Activated CD4-positive, alpha-beta T cell treated with anti-CD3 and anti-CD28 coated beads, Interleukin-2, amount 50 U/mL, for 1 hour (primary cell): ENCODE data around the gene SLC44A1.

Experiments
- DNase-seq: peaks from one replicate; pipeline ENCODE4 v3.0.0-alpha.2; 2020

The SLC44A1 gene

DNA sequence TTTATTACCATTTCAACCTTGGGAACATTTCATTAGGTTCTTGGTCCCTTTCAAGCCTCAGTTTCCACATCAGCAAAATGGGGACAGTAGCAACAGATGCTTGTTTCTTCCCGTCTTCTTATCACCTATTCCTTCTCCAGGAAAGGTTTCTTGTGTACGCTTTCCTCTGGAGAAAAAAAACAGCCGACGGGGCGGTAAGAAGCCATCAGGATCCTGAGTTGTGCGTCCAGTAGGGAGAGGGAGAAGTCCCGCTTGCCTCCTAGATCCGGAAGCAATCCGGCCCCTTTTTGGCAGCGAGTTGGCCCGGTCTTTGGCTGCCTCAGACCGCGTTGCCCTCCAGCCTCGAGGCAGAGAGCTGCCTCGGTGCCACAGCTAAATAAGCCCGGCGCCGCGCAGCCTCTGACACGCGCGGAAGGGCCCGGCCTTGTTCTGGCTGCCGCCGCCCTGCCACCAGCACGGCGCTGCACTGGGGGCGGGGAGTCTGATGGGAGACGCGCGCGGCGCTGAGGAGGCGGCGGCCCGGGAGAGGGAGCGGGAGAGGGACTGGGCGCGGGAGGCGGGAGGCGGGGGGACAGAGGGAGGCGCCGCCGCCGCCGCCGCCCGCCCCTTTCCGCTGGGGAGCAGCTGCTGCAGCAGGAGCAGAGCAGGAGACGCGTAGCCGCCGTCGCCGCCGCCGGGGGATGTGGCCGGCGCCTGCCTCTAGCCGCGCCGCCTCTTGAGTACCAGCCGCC lies at the start of gene SLC44A1:
Gene SLC44A1 (plus strand): TSS at position 649 of the 731 bp plus-strand sequence. CDS start 218 bp downstream, outside the sequence.
- DNase-seq = peak; percentile 90

DNA sequence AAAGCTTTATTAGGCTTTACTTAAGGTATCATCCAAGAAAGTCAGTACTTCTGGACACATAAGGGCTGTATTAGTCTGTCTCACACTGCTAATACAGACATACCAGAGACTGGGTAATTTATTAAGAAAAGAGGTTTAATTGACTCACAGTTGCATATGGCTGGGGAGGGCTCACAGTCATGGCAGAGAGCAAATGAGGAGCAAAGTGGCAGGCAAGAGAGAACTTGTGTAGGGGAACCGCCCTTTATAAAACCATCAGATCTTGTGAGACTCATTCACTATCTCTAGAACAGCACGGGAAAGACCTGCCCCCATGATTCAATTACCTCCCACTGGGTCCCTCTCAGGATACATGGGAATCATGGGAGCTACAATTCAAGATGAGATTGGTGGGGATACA lies 49.2 kb upstream of the SLC44A1 start:
- DNase-seq = no peak

DNA sequence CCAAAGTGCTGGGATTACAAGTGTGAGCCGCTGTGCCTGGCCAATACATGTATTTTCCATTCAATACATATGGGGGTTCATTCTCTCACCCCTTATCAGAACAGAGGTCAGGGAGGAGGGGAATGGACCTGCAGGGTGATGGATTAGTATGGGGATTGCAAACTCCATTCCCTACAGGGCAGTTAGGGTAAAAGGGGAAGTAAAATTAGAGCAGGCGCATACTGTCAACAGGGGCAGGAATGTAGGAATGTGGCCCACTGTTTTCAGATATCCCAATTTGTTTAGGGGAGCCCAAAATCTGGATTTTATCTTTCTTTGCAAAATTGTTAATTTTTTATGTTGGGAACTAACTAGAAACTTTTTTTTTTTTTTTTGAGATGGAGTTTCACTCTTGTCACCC lies 46.4 kb upstream of the SLC44A1 start:
- no peak for DNase-seq

DNA sequence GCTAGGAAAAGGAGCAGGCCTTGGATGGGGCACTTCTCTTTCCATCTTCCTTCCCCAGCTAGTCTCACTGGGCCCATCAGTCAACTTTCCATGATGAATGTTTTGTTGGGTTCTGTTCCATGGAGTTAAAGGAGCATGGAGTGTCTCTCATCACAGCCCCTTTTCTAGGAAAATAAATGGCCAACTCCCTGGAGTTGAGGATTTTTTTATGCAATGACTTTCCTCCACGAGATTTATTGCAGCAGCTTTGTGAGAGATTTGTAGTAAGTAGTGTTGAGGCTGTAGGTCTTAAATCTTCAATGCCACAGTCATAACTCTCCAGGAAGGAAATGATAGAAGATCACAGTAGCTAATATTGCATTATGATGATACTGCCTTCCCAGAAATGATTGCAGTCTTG lies 45.6 kb upstream of the SLC44A1 start:
- no peak for DNase-seq

DNA sequence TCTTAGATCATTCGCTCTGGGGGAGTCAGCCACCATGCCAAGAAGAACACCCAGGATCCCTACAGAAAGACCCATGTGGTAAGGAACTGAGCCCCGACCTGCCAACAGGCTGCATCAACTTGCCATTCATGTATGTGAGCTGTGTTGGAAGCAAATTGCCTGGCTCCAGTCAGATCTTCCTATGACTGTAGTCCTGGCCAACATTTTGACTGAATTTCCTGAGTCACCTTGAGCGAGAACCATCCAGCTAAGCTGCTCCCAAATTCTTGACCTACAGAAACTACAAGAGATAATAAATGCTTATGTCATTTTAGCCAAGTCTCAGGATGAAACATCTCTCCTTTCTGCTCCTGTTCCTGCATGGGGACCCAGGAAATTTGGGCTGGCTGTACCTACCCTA lies 40.0 kb upstream of the SLC44A1 start:
- no peak for DNase-seq

DNA sequence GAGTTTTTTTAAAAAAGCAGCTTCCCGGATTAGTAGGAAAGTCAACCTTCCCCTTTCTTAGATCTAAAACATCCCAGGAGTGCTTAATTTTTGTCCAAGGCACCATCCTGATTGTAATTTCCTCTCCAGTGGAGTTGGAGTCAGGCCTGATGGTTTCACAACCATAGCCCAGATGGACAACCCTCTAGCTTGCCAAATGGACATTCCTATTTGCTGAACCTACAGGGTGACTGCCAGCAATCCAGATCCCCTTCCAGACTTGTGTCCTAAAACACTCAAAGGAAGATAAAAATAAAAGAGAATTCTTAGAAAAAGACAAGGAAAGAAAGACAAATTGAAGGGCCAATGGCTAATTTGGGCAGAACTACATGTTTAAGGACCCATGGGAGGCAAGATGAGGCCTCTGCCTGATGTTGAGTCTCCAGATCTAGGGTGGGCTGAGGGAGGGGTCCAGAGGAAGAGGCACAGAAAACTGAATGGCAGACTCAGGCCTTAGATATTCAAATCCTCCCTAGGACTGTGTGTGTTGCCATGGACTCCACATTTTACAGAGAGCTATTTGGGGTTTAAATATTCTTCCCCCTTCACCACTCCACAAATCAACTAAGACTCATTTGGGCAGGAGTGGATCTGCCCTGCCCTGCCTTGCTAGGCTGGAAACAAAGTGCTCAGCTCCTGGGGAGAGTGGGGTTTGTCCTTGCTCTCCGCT lies 38.5 kb upstream of the SLC44A1 start:
- DNase-seq = no peak

DNA sequence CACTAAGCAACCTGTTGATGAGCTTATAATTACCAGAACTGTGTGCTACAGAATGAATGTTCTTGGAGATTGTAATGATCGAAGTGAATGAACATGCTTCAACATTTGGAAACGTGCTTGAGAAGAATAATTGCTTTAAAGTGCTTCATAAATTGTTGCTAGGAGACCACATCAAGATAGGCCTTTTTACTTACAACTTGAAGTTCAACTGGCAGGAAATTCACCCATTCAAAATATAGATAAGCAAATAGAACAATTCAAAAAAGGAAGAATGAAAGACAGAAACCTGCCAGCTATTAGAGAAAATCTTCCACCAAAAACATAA lies 38.0 kb upstream of the SLC44A1 start:
- no peak for DNase-seq

DNA sequence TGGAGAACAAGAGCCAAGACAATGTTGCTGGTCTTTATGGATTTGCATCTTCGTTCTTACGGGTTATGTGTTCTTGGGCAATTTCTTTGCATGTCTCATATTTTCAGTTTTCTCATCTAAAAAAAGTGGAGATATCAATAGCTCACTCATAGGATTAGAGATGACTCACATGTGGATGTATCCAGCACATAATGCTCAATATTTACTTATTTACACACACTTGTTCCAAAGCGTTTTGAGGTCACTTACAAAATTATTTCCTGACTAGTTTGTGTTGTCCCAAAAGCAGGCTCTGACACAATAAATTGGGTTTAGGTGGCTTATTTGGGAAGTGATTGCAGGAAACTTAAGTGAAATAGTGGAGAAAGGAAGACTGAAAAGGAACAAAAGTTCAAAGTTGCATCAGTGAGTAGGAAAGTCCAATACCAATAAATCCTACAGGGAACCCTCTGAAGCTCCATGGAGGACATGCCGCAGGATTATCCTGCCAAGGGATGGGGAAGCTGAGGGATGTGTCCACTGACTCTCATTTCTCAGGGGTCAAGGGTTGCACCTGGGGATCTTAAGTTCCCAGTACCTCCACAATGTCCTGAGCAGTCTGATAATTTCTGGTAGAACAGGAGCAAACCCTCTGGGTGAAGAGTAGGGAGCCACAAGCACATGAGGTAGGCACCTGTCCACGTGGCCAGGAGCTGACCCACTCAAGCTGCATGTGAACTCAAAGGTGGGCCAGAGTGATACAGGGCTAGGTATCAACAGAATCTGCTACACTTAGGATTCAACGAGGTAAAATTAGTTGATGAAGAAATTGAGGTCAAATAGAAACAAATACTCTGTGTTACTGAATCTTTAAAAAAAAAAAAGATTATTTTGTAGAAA lies 37.4 kb upstream of the SLC44A1 start:
- no peak for DNase-seq

DNA sequence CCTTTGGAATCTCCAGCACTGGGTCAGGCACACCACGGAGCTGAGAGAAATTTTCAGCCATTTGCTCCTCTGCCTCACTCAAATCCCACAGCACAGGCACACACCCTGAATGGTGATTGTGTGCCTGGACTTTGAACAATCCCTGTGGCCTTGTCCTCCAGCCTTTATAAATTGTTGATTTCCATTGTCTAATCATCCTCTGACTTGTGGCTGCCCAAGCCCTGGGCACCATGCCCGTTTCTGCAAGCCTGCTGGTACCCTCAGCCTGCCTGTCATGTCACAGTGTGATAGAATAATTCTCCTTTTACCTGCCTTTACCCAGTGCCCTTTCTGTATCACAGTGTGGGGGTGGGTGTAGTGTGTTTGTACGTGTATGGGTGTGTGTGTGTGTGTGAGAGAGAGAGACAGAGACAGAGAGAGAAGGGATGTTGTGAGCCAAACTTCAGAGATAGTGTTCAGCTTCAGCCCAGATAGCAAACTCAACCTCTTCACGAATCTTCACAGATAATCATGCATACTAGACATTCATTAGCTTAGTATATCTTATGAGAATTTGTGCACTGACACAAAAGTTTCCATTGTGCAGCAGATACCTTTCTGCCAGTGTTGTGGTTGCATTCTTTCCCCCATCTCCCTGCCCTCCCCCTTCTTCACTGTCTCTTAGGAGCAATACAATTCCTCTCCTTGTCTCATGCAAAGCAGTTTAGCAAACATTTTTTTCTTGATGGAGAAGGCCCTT lies 27.8 kb upstream of the SLC44A1 start:
- no peak for DNase-seq

DNA sequence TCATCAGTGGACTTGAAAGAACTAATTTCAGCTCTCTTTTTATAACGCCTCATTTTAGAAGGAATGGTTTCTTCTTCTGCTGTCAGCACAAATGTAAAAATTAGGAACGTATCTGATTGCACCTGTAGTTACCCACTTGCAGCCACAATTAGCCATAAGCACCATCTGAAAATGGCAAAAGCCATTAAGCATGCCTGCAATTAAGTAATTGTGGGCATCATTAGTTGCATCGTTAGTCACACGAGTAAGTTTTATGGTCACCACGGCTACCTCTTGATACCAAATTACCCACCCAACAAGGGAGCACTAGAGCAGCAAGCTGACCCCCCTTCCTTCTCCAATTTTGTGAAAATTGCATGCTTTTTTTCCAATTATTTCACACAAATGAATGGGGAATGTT lies 25.8 kb upstream of the SLC44A1 start:
- DNase-seq = no peak

DNA sequence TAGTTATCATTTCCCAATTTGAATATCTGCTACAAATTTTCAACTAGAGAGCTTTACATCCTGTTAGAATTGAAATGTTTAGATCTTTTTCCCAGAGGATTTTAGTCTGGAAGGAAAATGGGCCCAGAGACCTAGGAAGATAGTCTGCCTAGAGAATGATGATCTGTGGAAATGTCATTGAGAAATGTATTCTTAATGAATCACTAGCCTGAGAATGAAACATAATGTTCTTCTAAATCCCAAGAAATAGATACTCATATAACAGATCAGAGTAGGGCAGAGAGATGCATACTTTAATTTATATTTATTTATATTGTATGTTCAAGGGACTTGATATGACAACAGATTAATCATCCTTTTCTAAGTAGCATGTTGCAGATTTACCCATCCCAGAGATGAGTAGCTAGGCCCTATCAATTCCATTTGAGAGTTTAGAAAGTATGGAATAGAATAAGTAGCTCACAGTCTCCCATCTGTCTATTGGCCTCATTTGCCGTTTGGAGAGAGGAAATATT lies 25.1 kb upstream of the SLC44A1 start:
- no peak for DNase-seq

DNA sequence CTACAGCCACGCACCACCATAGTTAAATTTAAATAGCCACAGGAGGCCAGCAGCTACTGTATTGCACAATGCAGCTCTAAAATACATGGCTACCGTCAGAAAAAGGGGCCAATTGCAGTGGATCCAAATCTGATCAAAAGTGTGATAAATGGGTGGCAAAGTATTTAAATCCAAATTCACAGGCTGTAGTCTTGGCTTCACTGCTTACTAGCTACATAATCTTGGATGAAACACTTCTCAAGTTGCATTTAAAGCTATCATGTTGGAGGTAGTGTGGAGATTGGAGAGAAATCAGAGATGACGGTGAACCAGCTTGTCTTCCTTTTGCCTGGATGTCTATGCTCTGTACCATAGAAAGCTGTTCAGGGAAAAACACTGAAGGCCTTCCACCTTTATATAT lies 24.0 kb upstream of the SLC44A1 start:
- no peak for DNase-seq

DNA sequence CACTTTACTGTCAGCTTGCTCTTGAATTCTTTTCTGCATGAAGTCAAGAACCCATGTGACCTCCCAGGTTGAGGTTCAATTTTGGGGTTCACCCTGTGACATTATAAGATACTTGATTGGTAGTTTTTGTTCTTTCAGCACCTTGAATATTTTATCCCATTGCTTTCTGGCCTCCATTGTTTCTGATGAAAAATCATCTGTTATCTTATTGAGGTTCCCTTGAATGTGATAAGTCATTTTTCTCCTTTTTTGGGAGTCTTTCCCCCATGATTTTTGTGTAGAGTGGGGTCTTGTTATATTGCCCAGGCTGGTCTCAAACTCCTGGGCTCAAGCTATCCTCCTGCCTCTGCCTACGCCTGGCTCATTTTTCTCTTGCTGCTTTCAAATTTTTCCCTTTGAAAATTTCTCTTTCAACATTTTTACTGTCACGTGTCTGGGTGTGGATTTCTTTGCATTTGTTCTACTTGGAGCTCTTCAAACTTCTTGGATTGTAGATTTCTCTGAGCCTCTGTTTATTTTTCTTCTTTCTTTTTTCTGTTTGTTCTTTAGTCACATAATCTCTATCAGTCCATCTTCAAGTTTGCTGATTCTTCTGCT lies 20.8 kb upstream of the SLC44A1 start:
- DNase-seq = no peak

DNA sequence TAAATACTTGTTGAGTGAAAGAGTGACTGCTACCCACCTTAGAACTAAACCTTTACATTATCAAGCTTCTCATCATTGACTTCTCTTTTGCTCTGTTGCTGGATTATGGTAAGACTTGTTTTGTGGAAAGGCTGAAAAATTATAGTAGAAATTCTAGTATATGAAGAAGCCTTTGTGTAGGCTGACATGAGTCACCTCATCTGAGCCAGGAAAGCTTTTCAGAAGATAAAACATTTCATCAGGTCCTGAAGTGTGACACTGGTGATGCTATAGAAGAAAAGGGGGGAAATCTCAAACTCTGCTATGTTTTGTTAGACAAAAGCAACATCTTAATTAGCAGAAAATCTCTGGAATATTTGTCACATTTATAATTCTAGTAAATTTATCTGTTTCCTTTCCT lies 18.4 kb upstream of the SLC44A1 start:
- DNase-seq = no peak

DNA sequence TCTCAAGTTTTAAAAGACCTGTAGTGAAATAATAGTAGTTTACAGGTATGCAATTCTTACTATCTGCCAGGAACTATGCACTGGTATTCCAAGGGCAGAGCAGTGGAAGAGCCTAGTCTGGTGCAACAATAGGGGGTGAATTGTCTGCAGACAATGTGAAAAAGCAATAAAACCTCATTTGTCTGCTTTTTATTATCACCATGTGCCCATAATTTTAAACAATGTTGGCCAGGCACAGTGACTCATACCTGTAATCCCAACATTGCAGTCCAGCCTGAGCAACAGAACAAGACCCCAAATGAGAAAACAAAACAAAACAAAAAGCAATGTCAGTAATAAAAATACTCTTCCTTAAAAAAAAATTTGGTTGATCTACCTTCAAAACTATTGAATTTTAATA lies 12.2 kb upstream of the SLC44A1 start:
- no peak for DNase-seq

DNA sequence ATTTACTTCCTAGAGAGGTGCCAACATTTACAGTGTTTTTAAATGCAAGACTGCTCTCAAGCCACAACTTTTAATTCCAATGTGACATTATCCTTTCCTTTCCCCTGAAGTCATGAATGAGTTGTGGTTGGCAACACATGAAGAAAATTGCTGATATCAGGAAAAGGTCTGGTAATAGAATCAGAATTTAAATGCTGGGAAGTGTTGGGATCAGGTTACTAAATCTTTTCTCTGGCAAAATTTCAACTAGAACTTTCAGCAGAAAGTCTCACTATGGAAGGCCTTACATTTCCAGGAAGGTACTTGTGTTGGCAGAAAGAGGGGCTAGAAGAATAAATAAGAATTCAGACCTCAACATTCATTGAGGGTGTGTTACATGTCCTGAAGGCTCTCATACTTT lies 10.6 kb upstream of the SLC44A1 start:
- DNase-seq = no peak

DNA sequence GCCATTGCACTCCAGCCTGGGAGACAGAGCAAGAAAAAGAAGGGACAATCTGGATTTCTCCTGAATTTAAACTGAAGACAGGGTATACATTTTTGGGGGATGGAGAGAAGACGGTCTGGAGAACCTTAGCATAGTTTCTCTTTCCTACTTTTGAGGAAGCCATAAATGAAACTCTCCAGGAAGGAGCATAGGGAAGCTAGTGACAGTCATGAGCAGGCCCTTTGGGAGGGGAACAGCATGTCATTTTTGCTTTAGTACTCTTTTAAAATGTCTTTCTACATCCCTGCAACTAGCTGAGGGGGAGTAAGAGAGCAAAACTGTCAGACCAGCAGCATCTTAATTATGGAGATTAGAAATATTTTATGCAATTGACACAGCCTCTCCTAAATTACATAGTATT lies 8.2 kb upstream of the SLC44A1 start:
- no peak for DNase-seq

DNA sequence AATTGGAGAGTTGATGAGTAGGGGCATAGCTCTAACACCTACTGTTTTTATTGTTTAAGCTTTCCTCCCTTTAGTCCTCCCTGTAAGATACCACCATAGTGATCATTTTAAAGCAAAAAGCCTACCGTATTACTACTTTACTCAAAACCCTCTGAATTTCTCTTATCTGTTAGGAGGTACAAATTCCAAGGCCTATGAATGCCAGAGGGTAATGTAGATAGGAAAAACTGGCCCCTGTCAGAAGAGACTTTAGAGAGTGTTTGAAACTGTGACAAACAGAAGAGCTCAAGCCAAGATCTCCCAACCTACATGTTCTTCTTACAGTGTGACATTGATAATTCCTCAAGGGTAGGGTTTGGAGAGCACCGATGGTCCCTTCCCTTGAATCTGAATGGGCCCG lies 7.2 kb upstream of the SLC44A1 start:
- no peak for DNase-seq

DNA sequence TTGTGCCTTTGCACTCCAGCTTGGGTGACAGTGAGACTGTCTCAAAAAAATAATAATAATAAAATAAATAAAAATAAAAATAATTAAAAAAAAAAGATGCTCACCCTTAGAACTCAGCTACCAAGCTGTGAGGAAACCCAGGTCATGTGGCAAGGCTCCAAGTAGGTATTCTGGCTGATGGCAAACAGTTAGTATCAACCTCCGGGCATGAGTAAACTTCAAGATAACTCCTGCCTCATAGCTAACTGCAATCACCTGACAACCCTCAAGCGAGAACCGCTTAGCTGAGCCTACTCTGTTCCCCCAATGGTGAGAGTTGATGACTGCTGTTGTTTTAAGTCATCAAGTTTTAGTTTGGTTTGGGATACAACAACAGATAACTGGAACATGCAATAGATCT lies 6.1 kb upstream of the SLC44A1 start:
- DNase-seq = no peak

DNA sequence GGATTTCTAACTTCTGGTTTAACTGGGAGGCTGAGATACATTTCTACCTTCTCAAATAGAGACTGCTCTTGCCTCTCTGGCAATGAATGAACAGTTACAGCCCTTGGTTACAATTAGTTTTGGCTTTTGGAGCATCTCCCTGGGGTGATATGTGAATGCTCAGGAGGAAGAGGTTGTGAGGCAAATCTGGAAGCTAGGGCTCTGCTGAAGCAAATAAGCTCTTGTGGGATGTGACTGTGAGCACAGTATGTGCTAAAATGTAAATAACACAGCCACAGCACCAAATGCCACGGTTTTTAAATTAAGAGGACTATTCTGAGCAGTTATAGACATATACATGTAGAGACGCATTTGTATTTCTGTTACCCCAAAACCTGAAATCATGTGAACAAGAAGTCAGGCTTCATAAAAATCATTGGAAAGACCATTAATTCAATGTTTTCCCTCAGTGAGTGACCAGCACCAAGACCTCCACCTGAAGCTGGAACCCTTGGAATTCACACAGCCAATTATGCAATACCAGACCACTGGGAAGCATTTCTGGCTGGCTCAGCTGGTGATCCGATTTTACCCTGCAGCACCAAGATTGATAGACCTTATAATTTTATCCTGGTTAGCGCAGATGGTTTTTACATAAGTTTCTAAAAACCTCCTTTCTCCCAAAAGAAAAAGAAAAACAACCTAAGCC lies 3.0 kb upstream of the SLC44A1 start:
- DNase-seq = no peak

DNA sequence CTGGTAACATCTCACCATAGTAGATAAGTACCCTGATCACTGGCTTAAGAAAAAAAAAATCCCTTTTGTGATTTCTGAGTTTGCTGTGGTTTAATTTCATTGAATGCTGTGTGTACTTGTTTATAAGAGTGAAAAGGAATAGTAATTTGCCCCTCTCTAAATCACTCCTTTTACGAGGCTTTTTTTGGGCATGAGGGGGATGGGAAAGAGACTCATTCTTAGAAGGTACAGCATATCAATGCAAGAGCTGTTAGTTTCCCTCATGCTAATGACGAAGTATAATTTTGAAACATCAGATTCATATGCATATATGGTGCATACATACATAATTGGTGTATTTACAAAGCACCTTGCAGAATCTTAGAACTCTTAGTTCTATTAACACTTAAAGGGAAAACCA lies 2.4 kb upstream of the SLC44A1 start:
- no peak for DNase-seq

DNA sequence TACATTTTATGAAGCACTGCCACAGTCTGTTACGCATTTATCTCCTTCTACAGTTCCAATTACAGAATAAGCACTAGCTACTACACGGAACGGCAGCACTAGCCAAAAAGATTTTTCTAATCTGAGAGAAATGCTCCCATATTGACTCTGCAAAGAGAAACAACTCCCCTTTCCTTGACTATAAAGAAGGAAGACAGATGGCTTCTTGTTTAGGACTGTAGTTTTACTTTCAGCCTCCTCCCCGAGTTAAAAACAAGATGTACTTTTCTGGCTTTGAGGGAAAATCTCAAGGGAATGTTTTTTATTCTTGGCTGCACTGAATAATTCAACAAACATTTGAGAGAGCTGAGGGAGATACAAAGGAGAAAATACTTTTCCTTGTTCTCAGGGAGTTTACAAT lies 1.9 kb upstream of the SLC44A1 start:
- DNase-seq = no peak
